WERI-Rb-1 (cell line): ENCODE results near the gene SRGAP1.

Source experiments
- DNase-seq: peaks from one replicate; pipeline ENCODE4 v3.0.0-alpha.2; 2020
- H3K27ac ChIP-seq: fragments of 250-450 bp; sonication (Bioruptor Pico); 2 replicates; pipeline ENCODE4 v1.5.1; 2020; ENCODE audit warnings: mild to moderate bottlenecking, moderate library complexity
- H3K27me3 ChIP-seq: fragments of 250-450 bp; sonication (Bioruptor Pico); 2 replicates; pipeline ENCODE4 v1.5.1; 2021; ENCODE audit warnings: mild to moderate bottlenecking, low read depth, moderate library complexity; ENCODE audit not compliant: insufficient read depth, severe bottlenecking
- H3K36me3 ChIP-seq: fragments of 250-450 bp; sonication (Bioruptor Pico); 2 replicates; pipeline ENCODE4 v1.5.1; 2020; ENCODE audit warnings: mild to moderate bottlenecking, moderate library complexity
- H3K4me3 ChIP-seq: 2 replicates; pipeline ENCODE4 v1.5.1; 2011; ENCODE audit warnings: low read depth, mild to moderate bottlenecking, control low read depth, low read length
- H3K9me3 ChIP-seq: fragments of 250-450 bp; sonication (Bioruptor Pico); 2 replicates; pipeline ENCODE4 v1.5.1; 2021; ENCODE audit warnings: mild to moderate bottlenecking, moderate library complexity; ENCODE audit not compliant: severe bottlenecking
- TF ChIP-seq, protein P1 (sequence below): IDR thresholded peaks from 2 replicates; pipeline ENCODE4 v1.5.1; 2011; ENCODE audit warnings: low read depth, mild to moderate bottlenecking, control low read depth, inconsistent platforms, low read length

SRGAP1 gene

DNA sequence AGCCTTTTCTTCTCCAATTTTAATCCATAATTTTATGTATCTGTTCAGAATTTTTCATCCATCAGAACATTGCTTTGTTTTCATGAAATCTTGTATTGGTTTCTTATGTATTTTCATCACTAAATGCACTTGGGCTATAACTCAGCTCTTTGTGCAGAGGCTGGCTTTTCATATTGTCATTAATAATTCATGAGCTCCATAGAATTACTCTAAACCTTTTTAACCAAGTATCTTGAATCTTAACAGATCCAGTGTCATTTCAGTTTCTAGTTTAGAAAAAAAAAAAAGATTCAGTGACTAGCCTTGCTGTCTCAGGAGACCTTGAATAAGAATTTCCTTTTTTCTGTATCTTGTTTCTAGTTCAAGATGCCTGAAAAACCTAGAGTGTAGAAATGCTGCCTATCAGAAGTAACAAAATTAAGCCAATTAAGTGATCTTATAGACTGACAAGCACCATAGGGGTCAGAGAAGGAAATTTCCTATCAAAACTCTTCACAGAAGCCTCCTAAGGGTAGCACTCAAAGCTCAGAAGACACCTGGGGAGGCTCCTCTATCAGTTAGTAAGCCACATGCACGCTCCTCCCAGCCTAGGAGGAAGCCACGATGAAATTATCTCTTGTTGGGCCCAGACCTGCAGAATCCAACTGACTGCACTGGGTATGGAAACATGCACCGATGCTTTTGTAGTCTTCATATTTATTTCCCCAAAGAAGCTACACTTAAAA lies 214.2 kb downstream of the SRGAP1 start:
- TF ChIP-seq, protein P1, sequence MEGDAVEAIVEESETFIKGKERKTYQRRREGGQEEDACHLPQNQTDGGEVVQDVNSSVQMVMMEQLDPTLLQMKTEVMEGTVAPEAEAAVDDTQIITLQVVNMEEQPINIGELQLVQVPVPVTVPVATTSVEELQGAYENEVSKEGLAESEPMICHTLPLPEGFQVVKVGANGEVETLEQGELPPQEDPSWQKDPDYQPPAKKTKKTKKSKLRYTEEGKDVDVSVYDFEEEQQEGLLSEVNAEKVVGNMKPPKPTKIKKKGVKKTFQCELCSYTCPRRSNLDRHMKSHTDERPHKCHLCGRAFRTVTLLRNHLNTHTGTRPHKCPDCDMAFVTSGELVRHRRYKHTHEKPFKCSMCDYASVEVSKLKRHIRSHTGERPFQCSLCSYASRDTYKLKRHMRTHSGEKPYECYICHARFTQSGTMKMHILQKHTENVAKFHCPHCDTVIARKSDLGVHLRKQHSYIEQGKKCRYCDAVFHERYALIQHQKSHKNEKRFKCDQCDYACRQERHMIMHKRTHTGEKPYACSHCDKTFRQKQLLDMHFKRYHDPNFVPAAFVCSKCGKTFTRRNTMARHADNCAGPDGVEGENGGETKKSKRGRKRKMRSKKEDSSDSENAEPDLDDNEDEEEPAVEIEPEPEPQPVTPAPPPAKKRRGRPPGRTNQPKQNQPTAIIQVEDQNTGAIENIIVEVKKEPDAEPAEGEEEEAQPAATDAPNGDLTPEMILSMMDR: no peak
- Histone ChIP-seq H3K36me3 (no peaks in the 10 kb centered on the region), H3K27ac (no peak overlapping the region), H3K27me3 (no peaks in the 10 kb centered on the region), H3K4me3 (no peak overlapping the region), H3K9me3 (no peaks in the 10 kb centered on the region)
- no peak for DNase-seq

DNA sequence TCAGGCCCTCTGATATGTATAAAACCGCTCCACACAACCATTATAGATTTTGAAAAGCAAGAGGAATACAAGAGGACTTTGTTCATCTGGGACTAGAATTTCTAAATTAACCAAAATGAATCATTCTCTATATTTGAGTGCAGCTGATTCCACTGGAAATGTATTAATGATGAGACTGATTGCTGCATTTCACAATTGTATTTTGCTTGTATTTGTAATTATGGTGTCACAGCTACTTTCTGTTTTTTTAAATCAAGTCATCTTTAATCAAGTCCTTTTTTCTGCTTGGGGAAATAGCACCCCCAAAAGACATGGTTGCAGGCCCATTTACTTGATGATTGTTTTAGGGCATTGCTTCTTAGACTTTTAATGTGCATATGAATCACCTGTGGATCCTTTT lies 215.2 kb downstream of the SRGAP1 start:
- H3K27ac ChIP-seq: no peak overlapping the region
- no peak for DNase-seq
- H3K36me3 ChIP-seq: no peaks in the 10 kb centered on the region
- H3K27me3 ChIP-seq: no peaks in the 10 kb centered on the region
- TF ChIP-seq, protein P1: no peak
- no peaks in the 10 kb centered on the region for H3K9me3 ChIP-seq
- H3K4me3 ChIP-seq: no peak overlapping the region

DNA sequence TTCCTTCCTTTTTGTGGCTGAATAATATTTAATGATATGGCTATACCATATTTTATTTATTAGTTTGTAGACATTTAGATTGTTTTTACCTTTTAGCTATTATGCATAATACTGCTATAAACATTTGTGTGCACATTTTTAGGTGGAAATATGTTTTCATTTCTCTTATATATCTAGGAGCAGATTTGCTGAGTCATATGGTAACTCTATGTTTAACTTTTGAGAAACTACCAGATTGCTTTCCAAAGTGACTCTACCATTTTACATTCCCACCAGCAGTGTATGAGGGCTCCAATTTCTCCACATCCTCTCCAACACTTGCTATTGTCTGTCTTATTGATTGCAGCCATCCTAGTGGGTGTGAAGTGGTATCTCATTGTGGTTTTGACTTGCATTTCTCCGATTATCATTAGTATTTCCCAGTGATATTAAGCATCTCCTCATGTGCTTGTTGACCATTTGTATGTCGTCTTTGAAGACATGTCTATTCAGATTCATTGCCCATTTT lies 217.4 kb downstream of the SRGAP1 start:
- H3K9me3 ChIP-seq: no peaks in the 10 kb centered on the region
- TF ChIP-seq, protein P1: no peak
- no peaks in the 10 kb centered on the region for H3K27me3 ChIP-seq
- no peak overlapping the region for H3K4me3 ChIP-seq
- no peak for DNase-seq
- no peak overlapping the region for H3K27ac ChIP-seq
- no peaks in the 10 kb centered on the region for H3K36me3 ChIP-seq

DNA sequence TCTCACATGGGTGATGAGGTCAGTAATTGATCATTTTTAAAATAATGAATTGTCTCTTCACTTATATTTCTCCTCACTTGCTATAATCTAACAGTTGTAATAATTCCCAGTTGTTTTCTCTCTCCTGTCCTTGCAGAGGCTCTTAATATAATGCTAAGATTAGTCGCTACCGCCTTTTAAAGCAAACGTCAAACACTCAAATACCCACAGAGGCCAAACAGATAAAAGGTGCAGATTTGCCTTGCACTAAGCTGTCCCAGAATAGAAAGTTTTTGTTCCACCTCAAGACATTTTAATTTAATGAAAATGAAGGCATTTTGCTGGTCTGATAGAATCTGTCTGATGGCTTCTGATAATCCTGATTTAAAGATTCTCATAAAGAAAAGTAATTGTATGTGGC lies 218.6 kb downstream of the SRGAP1 start:
- Histone ChIP-seq H3K9me3 (no peaks in the 10 kb centered on the region), H3K4me3 (no peak overlapping the region), H3K36me3 (no peaks in the 10 kb centered on the region), H3K27ac (no peak overlapping the region), H3K27me3 (no peaks in the 10 kb centered on the region)
- DNase-seq: no peak
- TF ChIP-seq, protein P1: no peak

DNA sequence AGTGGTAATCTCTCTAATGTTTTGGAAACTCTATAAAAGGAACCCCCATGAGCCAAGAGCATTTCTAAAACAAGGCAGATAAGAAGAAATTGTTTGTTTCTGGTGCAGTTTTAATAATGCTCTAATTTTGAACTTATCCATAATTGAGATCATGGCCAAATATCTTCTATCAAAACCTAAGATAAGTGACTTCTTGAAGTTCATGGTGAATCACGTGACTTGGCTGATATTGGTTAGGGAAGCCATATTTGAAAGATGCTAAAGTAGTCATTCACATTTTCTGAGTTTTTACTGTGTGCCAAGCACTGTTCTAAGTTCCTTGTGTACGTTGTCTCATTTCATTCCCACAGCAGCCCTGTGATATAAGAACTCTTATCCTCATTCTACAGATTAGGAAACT lies 219.7 kb downstream of the SRGAP1 start:
- no peak for DNase-seq
- Histone ChIP-seq H3K9me3 (no peaks in the 10 kb centered on the region), H3K27me3 (no peaks in the 10 kb centered on the region), H3K27ac (no peak overlapping the region), H3K4me3 (no peak overlapping the region), H3K36me3 (no peaks in the 10 kb centered on the region)
- TF ChIP-seq, protein P1: no peak

DNA sequence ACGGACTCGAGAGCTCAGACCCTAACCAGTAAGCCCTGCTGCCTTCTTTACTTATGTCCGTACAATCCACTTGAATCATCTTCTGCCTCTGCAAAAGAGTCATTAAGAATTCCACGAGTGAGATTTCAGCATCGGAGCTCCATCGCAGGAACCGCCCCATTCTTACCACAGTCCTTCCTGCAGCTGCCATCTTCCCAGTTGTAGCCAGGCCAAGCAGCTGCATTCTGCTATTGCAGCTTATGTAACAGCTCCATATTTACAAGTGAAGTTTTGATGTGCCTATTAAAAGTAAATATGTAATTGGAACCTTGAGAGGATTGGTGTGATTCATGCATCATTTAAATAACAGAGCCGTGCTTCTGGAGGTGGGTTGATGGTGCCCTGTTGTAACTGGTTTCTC lies 220.2 kb downstream of the SRGAP1 start:
- Histone ChIP-seq H3K36me3 (no peaks in the 10 kb centered on the region), H3K9me3 (no peaks in the 10 kb centered on the region), H3K4me3 (no peak overlapping the region), H3K27me3 (no peaks in the 10 kb centered on the region), H3K27ac (no peak overlapping the region)
- no peak for DNase-seq
- TF ChIP-seq, protein P1: no peak
